A549 (cell line): ENCODE results near the gene CCDC160.

Experiments
- HMGXB4 ChIP-seq: fragments of 250-450 bp; sonication (Bioruptor Pico); IDR thresholded peaks from 2 replicates; pipeline ENCODE4 v1.5.0; 2021; ENCODE audit warnings: mild to moderate bottlenecking, moderate library complexity, borderline replicate concordance
- MAX ChIP-seq: IDR thresholded peaks from 2 replicates; pipeline ENCODE4 v1.6.1; 2012
- USF2 ChIP-seq: fragments of 450-650 bp; IDR thresholded peaks from 2 replicates; pipeline ENCODE4 v1.6.1; 2014; ENCODE audit warnings: antibody characterized with exemption
- TF ChIP-seq, protein P1 (sequence below): fragments of >200 bp; sonication (Bioruptor Twin); formaldehyde crosslinking; IDR thresholded peaks from 3 replicates; pipeline ENCODE4 v1.5.1; 2016
- TF ChIP-seq, protein P2 (sequence below): fragments of 200-600 bp; sonication (generic); IDR thresholded peaks from 2 replicates; pipeline ENCODE4 v1.6.1; 2016; ENCODE audit warnings: antibody characterized with exemption, mild to moderate bottlenecking, moderate library complexity

GRCh38 chrX:134240209-134240608, 3.2 kb downstream of the CCDC160 start:
- TF ChIP-seq, protein P1, sequence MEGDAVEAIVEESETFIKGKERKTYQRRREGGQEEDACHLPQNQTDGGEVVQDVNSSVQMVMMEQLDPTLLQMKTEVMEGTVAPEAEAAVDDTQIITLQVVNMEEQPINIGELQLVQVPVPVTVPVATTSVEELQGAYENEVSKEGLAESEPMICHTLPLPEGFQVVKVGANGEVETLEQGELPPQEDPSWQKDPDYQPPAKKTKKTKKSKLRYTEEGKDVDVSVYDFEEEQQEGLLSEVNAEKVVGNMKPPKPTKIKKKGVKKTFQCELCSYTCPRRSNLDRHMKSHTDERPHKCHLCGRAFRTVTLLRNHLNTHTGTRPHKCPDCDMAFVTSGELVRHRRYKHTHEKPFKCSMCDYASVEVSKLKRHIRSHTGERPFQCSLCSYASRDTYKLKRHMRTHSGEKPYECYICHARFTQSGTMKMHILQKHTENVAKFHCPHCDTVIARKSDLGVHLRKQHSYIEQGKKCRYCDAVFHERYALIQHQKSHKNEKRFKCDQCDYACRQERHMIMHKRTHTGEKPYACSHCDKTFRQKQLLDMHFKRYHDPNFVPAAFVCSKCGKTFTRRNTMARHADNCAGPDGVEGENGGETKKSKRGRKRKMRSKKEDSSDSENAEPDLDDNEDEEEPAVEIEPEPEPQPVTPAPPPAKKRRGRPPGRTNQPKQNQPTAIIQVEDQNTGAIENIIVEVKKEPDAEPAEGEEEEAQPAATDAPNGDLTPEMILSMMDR, result no peak
- no peak for TF ChIP-seq USF2
- TF ChIP-seq HMGXB4 (CRISPR knock-in tag), result no peak
- TF ChIP-seq, protein P2, sequence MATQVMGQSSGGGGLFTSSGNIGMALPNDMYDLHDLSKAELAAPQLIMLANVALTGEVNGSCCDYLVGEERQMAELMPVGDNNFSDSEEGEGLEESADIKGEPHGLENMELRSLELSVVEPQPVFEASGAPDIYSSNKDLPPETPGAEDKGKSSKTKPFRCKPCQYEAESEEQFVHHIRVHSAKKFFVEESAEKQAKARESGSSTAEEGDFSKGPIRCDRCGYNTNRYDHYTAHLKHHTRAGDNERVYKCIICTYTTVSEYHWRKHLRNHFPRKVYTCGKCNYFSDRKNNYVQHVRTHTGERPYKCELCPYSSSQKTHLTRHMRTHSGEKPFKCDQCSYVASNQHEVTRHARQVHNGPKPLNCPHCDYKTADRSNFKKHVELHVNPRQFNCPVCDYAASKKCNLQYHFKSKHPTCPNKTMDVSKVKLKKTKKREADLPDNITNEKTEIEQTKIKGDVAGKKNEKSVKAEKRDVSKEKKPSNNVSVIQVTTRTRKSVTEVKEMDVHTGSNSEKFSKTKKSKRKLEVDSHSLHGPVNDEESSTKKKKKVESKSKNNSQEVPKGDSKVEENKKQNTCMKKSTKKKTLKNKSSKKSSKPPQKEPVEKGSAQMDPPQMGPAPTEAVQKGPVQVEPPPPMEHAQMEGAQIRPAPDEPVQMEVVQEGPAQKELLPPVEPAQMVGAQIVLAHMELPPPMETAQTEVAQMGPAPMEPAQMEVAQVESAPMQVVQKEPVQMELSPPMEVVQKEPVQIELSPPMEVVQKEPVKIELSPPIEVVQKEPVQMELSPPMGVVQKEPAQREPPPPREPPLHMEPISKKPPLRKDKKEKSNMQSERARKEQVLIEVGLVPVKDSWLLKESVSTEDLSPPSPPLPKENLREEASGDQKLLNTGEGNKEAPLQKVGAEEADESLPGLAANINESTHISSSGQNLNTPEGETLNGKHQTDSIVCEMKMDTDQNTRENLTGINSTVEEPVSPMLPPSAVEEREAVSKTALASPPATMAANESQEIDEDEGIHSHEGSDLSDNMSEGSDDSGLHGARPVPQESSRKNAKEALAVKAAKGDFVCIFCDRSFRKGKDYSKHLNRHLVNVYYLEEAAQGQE, result no peak
- no peak for TF ChIP-seq MAX
